HG03565 (cell line): ENCODE results near the gene BDKRB1.

Source experiments
- ATAC-seq: cut with Tn5 transposase; IDR thresholded peaks from one replicate; pipeline ENCODE4 v1.9.1; 2021; ENCODE audit warnings: mild to moderate bottlenecking, moderate library complexity; ENCODE audit not compliant: unreplicated experiment

Gene BDKRB1

DNA sequence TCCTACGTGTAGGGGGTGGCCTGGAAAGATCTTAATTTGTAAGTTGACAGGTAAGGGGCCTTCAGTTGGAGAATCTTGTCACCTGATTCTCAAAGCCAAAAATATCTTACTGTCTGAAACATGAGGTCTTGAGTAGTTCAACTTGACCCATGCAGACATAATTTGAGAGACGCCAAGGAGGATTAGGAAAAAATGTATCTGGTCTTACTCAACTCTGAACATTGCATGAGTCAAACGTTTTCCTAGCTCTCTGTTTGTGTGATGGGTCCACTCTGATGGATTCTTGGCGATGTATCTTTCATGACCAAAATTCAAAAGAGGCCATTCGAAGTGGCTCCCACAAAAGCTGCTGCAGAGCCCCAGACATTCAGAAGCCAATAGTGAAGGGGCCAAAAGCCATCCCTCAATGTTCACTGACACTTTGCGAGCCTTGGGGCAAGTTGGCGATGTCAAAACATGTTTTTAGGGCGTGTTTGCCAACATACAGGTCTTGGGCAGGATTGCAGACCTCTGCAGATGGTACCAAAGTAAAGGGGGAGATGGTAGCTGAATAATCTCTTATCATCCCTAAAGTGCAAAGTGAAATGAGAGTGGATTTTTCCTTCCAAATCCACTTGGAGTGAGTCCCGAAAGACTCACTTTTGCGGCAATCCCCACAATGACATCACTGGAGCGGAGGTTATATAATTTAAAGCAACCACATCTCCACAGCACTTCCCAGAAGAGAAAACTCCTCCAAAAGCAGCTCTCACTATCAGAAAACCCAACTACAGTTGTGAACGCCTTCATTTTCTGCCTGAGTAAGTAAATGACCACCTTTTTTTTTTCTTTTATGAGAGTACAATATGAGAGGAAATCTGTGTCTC, at the start of gene BDKRB1:
TSS of gene BDKRB1 (plus strand) at position 710 of the 866 bp plus-strand sequence. CDS start 7,473 bp downstream, outside the sequence.
- no peak for ATAC-seq

DNA sequence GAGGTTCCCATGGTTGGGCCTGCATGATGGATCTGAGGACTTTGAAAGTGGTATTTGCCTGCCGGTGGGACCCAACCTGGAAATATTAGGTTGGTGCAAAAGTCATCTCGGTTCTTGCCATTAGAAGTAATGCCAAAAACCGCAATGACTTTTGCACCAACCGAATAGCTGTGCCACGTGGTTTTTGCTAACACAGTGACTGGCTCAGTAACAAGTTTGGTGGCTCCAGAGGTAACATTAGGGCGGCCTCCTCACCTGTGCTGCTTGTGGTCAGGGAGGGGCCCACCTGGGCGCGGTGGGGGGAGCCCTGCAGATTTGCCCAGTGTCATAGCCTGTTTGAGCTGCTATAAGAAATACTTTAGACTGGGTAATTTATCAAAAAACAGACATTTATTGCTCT, 49.5 kb upstream of the BDKRB1 start:
- no peak for ATAC-seq

- no peak for ATAC-seq
These were observed 48.3 kb upstream of the BDKRB1 start for GRCh38 chr14:96207686-96208085.

DNA sequence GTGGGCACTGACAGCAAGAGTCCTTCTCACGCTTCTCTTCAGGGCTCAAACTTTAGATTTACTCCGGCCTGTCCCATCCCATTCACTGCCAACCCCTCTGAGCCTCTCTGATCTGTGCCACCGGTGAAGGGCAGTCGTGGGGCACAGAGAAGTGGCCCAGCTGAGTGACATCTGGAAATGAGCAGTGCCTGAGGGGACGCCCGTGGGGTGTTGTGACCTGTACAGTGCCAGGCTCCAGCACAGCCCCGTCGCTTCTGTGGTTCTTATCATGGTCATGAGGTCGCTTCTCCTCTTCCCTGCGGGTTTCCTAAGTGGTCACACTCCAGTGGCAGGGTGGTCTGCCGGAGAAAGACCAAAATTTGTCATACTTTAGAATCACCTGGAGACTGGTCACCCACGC, 47.3 kb upstream of the BDKRB1 start:
- no peak for ATAC-seq

- no peak for ATAC-seq
These were observed 43.9 kb upstream of the BDKRB1 start for GRCh38 chr14:96212140-96212539.

DNA sequence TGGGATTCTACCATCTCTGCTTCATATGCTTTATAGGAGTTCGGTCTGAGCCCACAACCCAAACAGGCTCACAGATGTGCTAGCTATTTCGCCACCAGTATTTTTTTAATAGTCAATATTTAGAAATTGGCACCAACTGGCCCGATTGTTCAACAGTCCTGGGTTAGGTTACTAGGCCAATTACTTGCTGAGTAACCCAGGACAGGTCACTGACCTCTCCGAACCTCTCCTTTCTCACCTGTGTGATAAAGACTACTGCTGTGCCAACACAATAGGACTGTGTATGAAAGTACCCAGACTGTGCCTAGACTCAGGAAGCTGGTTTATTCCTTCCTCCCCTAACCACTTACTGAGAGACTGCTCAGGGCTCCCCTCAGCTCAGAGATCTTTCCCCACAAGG, 43.1 kb upstream of the BDKRB1 start:
- no peak for ATAC-seq

DNA sequence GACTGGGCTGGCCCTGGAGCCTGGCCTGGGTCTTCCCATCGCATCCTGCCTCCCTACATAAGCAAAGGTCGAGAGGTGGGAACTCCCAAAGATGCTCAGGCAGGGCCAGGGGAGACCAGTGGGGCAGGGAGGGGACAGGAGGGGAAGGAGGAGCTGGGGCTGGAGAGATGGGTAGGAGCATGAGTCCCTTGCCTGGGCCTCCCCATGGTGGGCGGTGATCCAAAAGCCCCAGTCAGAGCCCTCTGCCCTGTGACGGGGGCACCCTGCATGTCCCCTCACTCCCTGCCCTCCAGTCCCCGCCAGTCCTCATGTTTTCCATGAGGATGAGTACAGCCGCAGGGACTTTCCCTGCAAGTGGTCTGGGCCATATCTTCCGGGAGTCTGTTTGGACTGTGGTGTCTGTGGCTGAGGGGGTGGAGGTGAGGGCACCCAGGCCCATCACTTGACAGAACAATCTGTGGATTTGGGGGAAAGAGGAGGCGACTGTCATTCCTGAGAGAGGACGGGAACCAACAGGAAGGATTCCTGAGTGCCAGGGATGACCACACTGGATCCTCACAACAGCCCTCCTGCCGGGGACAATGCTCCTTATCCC, 42.0 kb upstream of the BDKRB1 start:
- no peak for ATAC-seq

GRCh38 chr14:96214793-96215192, 41.2 kb upstream of the BDKRB1 start:
- ATAC-seq: no peak

DNA sequence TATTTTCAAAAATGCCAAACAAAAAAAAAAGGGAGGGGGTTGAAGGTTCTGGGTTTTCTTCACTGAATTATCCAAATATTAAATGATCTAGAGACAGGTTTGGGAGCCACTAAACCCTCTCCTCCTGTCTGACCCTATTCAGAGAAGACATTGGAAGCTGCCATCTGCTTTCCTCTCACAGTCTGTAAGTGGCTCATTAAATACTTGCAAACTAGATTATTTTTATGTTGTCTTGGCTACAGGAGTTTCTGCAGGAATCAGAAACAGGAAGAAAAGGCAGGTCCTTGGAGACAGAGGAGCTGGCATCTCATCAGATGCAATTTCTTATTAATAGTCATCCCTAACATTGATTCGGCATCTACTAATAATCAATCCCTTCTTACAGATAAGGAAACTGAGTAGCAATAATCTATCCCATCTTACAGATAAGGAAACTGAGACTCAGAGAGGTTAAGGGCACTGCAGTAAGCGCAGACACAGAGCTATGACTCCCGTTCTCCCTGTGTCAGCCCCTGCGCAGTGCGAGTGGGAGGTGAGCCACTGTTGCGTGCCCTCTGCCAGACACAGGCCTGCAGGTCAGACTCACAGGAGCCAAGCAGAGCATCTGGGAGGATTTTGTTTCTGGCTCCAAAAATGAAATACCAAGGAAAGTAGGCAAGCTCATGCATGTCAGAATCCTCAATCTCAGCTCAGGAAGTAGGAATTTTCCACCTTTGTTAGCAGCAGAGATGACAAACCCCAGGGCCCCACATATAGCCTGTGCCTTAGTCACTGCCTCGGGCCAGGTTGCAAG, 40.4 kb upstream of the BDKRB1 start:
- no peak for ATAC-seq

DNA sequence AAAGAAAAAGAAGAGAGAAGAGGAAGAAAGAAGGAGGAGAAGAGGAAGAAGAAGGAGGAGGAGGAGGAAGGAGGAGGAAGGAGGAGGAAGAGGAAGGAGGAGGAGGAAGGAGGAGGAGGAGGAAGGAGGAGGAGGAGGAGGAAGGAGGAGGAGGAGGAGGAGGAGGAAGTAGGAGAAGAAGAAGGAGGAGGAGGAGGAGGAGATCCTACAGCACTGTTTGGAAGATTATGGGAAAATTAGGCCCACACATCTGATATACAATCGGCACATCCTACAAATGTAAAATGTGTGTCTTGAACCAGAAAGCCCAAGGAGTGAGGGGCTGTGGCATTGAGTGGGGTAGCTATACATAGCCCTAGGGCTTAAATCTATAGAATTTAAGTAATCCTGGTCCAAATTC, 39.4 kb upstream of the BDKRB1 start:
- no peak for ATAC-seq

DNA sequence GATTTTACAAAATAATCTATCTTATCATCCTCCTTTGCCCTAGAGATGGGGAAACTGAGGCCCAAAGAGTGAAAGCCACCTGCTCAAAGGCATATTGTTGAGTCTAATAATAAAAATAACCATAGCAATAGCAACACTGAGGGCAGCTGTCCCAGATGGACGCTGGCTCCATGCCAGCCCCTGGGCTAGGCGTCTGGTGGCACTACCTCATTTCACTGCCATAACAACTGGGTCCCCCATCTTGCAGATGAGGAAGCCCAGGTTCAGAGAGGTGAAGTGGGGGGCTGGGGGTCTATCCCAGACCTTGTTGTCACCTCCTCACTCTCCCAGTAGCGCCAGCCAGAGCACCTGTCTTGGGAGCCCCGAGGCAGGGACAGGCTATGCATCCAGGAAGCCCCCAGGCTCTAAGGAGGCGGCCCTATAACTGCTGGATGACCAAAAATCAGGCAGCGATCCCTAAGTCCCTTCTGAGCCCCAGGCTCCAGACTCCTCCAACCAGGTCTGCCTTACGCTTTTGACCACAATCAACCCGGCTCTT, 38.6 kb upstream of the BDKRB1 start:
- no peak for ATAC-seq

- no peak for ATAC-seq
These were observed 34.8 kb upstream of the BDKRB1 start for GRCh38 chr14:96221109-96221650.

DNA sequence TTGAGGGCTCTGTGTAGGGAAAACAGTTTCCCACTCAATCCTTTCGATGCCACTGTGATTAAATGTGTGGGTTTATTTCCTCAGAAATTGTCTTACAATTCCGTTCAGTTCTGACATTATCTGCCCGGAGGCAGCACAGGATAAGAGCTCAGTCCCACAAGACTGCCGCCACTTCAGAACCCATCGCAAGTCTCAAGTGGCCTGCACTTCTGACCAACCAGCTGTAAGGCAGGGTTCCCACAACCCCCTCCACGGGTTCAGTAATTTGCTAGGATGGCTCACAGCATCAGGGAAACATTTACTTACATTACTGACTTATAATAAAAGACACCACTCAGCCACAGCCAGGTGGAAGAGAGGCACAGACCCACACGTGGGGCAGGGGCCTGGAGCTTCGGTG, 34.2 kb upstream of the BDKRB1 start:
- ATAC-seq: no peak

DNA sequence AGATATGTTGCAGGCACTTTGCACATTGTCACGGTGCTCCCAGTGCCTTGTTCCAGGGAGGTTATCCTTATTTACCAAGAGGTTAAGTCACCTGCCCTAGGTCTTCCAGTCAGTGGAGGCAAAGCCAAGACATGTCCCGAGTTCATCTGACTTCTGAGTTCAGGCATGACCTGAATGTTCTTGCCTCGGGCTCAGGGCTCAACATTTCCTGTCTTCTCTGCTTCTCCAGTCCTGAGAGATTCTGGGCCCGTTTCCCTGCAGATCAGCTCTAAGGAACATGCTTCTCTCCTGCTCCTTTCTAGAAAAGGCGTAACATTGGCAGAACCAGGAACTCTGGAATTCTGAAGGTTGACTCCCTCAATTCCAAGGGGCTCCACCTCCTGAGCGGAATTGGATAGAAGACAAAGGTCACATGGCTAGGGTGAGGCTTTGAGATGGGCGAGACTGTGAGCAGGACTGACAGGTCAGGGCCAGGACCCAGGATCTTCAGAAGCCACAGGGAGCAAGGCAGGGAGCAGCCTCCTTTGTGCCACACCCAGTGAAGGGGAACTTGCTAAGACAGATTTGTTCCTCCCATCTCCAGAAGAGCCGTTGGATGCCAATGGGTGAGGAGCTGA, 31.4 kb upstream of the BDKRB1 start:
- ATAC-seq: no peak

DNA sequence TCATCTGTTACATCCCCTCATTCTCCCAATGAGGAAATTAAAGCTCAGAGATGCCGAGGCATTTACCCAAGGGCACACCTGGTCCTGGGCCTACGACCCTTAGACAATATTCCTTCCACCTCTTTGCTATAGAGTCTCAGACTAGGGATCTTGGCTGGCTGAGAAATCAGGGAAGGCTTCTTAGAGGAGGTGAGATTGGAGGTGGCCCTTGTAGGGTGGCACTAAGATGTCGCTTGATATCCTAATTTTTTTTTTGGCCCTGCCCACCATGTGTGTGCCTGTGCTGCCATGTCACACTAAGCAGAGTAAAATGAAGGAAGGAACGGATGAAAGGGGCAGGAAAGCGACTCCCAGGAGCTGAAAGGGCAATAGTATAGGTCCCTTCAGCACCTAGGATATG, 30.8 kb upstream of the BDKRB1 start:
- ATAC-seq: no peak

GRCh38 chr14:96225745-96226151, 30.3 kb upstream of the BDKRB1 start:
- ATAC-seq: no peak

GRCh38 chr14:96227428-96227827, 28.6 kb upstream of the BDKRB1 start:
- ATAC-seq: no peak

DNA sequence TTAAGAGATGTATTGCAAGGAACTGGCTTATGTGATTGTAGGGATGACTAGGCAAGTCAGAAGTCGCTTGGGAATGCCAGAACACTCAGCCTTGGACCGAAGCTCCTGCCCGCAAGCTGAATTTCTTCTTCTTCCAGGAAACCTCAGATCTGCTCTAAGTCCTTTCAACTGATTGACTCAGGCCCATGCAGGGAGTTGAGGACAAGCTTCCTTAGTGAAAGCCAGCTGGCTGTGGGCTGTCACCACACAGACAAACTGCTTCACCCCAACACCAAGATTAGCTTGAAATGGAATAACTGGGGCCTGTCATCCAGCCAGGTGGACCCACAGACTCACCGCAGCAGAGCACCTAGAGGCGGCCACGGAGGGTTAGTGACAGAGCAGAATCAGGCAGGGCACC, 26.7 kb upstream of the BDKRB1 start:
- no peak for ATAC-seq

DNA sequence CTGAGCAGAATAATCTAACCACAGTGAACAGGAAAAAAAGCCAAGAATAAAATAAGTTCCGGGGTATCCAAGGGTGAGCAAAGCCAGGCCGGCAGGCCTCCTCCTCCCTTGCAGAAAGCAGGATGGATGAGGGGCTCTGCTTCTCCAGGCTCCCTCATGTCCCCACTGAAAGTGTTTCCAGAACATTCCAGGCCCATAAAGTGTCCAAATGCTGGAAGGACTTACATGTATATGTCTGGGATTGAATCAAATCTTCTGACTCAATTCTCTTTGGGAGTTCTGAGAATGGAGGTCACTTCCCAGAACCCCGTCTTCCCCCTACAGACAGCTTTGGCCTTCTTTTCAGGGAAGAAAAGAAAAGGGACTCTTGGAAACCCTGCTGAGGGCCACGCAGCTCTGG, 25.0 kb upstream of the BDKRB1 start:
- no peak for ATAC-seq

DNA sequence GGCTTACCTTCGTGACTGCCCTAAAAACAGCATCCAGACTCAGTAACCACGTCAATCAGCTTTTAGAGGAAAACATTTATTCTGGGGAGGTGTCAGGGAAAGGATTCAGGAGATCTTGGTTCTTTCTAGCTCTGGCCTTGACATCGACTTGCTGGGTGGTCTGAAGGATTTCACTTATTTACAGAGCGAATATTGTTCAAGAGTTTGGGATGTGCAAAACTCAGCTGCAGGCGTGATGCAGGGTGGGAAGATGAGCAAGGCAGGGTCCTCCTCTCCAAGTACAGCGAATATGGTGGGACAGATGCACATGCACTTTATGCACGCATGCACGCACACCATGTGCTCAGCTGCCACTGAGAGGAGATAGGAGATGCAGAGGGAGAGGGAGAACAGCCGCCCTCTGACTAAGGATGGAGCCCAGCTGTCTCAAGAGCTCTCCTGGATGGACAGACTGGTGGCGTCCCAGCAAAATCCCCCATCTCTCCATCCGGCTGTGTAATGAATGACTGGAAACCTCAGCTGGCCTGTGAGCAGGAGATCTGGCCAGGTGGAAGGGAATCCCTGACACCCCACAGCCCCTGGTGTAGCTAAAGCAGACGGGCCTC, 24.4 kb upstream of the BDKRB1 start:
- ATAC-seq: no peak
